H1 (cell line): Measurements from ENCODE around the gene ENOPH1. TPM values are rescaled to one million over a fixed set of nuclear protein-coding genes. Genes with fewer than 3 reads are reported as not detected.

Experiments used
- CTCF ChIA-PET: fragments of 300-600 bp; sonication (Branson Sonifier 250); formaldehyde crosslinking; loops from one replicate; lab custom pipeline; 2021; ENCODE audit not compliant: partially characterized antibody; lab: Charles Lee
- POLR2A ChIA-PET: fragments of 300-600 bp; sonication (Branson Sonifier 250); formaldehyde crosslinking; loops from one replicate; lab custom pipeline; 2021; ENCODE audit warnings: inconsistent platforms; ENCODE audit not compliant: partially characterized antibody; lab: Charles Lee
- DNase-seq, 2 experiments: peaks; one replicate each; pipeline versions ENCODE4 v3.0.0 to v3.0.0-alpha.2; 2010 to 2022; ENCODE audit warnings: low spot score in 2 of 2, low read depth in 1 of 2, mixed read lengths in 1 of 2
- FAIRE-seq: peaks from 2 replicates; lab custom pipeline; 2011; peaks lifted over from hg19 to GRCh38; lab: Jason Lieb, UNC
- H2AFZ ChIP-seq: 2 replicates; pipeline ENCODE4 v1.8.1; 2012; ENCODE audit warnings: low read length, inconsistent platforms
- H2AK5ac ChIP-seq: 2 replicates; pipeline ENCODE4 v1.6.1; 2013; ENCODE audit warnings: low read depth, low read length
- H2BK120ac ChIP-seq: replicated peaks from 2 replicates; pipeline ENCODE3; 2013; ENCODE audit warnings: low read depth, low read length, inconsistent platforms
- H2BK12ac ChIP-seq: 2 replicates; pipeline ENCODE4 v1.6.1; 2013; ENCODE audit warnings: low read depth, low read length
- H2BK15ac ChIP-seq: 2 replicates; pipeline ENCODE4 v1.6.1; 2013; ENCODE audit warnings: low read length
- H2BK20ac ChIP-seq: 2 replicates; pipeline ENCODE4 v1.6.1; 2013; ENCODE audit warnings: low read length
- H2BK5ac ChIP-seq: 2 replicates; pipeline ENCODE4 v1.6.1; 2013; ENCODE audit warnings: low read depth, low read length
- H3K14ac ChIP-seq: 2 replicates; pipeline ENCODE4 v1.6.1; 2013; ENCODE audit warnings: inconsistent platforms; ENCODE audit not compliant: insufficient read length
- H3K18ac ChIP-seq: 2 replicates; pipeline ENCODE4 v1.6.1; 2013; ENCODE audit warnings: low read length; ENCODE audit errors: extremely low read depth
- H3K23ac ChIP-seq: 2 replicates; pipeline ENCODE4 v1.6.1; 2013; ENCODE audit warnings: inconsistent platforms; ENCODE audit not compliant: insufficient read length
- H3K23me2 ChIP-seq: 2 replicates; pipeline ENCODE4 v1.6.1; 2013; ENCODE audit warnings: low read depth, low read length
- H3K27ac ChIP-seq: 2 replicates; pipeline ENCODE4 v1.6.1; 2011; ENCODE audit warnings: low read depth, low read length, inconsistent platforms
- H3K27me3 ChIP-seq, 4 experiments: replicated peaks in 1 of 4; 1 replicate in 1 of 4; 2 replicates in 3 of 4; pipeline versions ENCODE4 v1.6.1 to v1.8.1; 2011 to 2013; ENCODE audit warnings: low read length in 3 of 4, mild to moderate bottlenecking in 3 of 4, inconsistent platforms in 2 of 4, mixed read lengths in 2 of 4, moderate library complexity in 1 of 4; ENCODE audit not compliant: control insufficient read depth in 3 of 4, insufficient read depth in 3 of 4; ENCODE audit errors: extremely low read depth in 1 of 4
- H3K36me3 ChIP-seq, 4 experiments: 2 replicates each; pipeline versions ENCODE4 v1.6.1 to v1.8.1; 2011 to 2013; ENCODE audit warnings: mild to moderate bottlenecking in 4 of 4, low read length in 3 of 4, moderate library complexity in 2 of 4, control low read depth in 1 of 4, inconsistent platforms in 1 of 4; ENCODE audit not compliant: insufficient read depth in 4 of 4, control insufficient read depth in 2 of 4
- H3K4ac ChIP-seq: replicated peaks from 2 replicates; pipeline ENCODE3; 2013; ENCODE audit warnings: low read length, low read depth, mixed read lengths, inconsistent platforms; ENCODE audit not compliant: insufficient read length
- H3K4me1 ChIP-seq, 4 experiments: replicated peaks in 1 of 4; 1 replicate in 1 of 4; 2 replicates in 3 of 4; pipeline versions ENCODE4 v1.6.1 to v1.8.1; 2011 to 2013; ENCODE audit warnings: low read length in 3 of 4, inconsistent platforms in 2 of 4, mixed read lengths in 1 of 4; ENCODE audit not compliant: insufficient read depth in 4 of 4, control insufficient read depth in 3 of 4
- H3K4me2 ChIP-seq, 2 experiments: 2 replicates each; pipeline versions ENCODE4 v1.6.1 to v1.8.1; 2011 to 2013; ENCODE audit warnings: low read depth in 2 of 2, low read length in 2 of 2, control low read depth in 1 of 2, inconsistent platforms in 1 of 2, mild to moderate bottlenecking in 1 of 2; ENCODE audit not compliant: insufficient read depth in 1 of 2
- H3K4me3 ChIP-seq, 4 experiments: fragments of 200-600, 300-600 bp in 1 of 4; sonication (generic), shearing (Covaris generic), sonication (Bioruptor Twin) in 1 of 4; 2 replicates each; pipeline versions ENCODE4 v1.5.1 to v1.8.1; 2011 to 2016; ENCODE audit warnings: low read length in 4 of 4, low read depth in 3 of 4, control low read depth in 2 of 4, inconsistent platforms in 2 of 4, mild to moderate bottlenecking in 2 of 4, mixed read lengths in 1 of 4, moderate library complexity in 1 of 4; ENCODE audit not compliant: insufficient read depth in 2 of 4; ENCODE audit errors: extremely low read depth in 1 of 4
- H3K56ac ChIP-seq: replicated peaks from 2 replicates; pipeline ENCODE3; 2013; ENCODE audit warnings: low read depth, mild to moderate bottlenecking, mixed read lengths, low read length, inconsistent platforms; ENCODE audit not compliant: insufficient read length
- H3K79me1 ChIP-seq: 2 replicates; pipeline ENCODE4 v1.6.1; 2013; ENCODE audit warnings: low read depth, low read length, control low read depth
- H3K79me2 ChIP-seq, 2 experiments: 2 replicates each; pipeline versions ENCODE4 v1.6.1 to v1.8.1; 2012 to 2013; ENCODE audit warnings: low read length in 2 of 2, mild to moderate bottlenecking in 2 of 2, inconsistent platforms in 1 of 2; ENCODE audit not compliant: insufficient read depth in 2 of 2, control insufficient read depth in 1 of 2
- H3K9ac ChIP-seq, 4 experiments: replicated peaks in 1 of 4; 1 replicate in 1 of 4; 2 replicates in 3 of 4; pipeline versions ENCODE4 v1.6.1 to v1.8.1; 2011 to 2013; ENCODE audit warnings: low read depth in 3 of 4, low read length in 3 of 4, control low read depth in 2 of 4, mild to moderate bottlenecking in 2 of 4, moderate library complexity in 2 of 4, inconsistent platforms in 1 of 4; ENCODE audit errors: extremely low read depth in 1 of 4
- H3K9me3 ChIP-seq, 2 experiments: 2 replicates each; pipeline versions ENCODE4 v1.6.1 to v1.8.1; 2012 to 2013; ENCODE audit warnings: mild to moderate bottlenecking in 2 of 2, moderate library complexity in 2 of 2, control low read depth in 1 of 2, inconsistent platforms in 1 of 2, low read depth in 1 of 2, low read length in 1 of 2, mixed read lengths in 1 of 2; ENCODE audit not compliant: insufficient read depth in 2 of 2
- H4K20me1 ChIP-seq, 2 experiments: replicated peaks in 1 of 2; 2 replicates each; pipeline versions ENCODE3 to v1.8.1; 2011 to 2013; ENCODE audit warnings: inconsistent platforms in 2 of 2, low read length in 2 of 2, mild to moderate bottlenecking in 1 of 2; ENCODE audit not compliant: insufficient read depth in 2 of 2, control insufficient read depth in 1 of 2
- H4K5ac ChIP-seq: 2 replicates; pipeline ENCODE4 v1.6.1; 2013; ENCODE audit warnings: low read length, low read depth, mixed read lengths, inconsistent platforms; ENCODE audit not compliant: insufficient read length
- H4K8ac ChIP-seq: 2 replicates; pipeline ENCODE4 v1.8.0; 2013; ENCODE audit warnings: mild to moderate bottlenecking, moderate library complexity, low read length, inconsistent platforms; ENCODE audit not compliant: insufficient read depth; ENCODE audit errors: extremely low read depth
- H4K91ac ChIP-seq: replicated peaks from 2 replicates; pipeline ENCODE3; 2013; ENCODE audit warnings: low read length, mixed read lengths, inconsistent platforms; ENCODE audit not compliant: insufficient read length
- JUND ChIP-seq: IDR thresholded peaks from 2 replicates; pipeline ENCODE4 v1.6.1; 2011; ENCODE audit warnings: mild to moderate bottlenecking, improper control_type of control experiment, low read length
- WGBS, 2 experiments: shearing (Covaris generic) in 1 of 2; methylation state at CpG; one replicate each; pipeline versions ENCODE4 v1.1.6 to v1.1.7; 2013 to 2015; ENCODE audit warnings: low lambda C conversion rate in 2 of 2, mixed read lengths in 2 of 2, inconsistent platforms in 1 of 2, low coverage in 1 of 2, missing lambda C conversion rate in 1 of 2; ENCODE audit not compliant: insufficient replicate concordance in 2 of 2, insufficient coverage in 1 of 2, insufficient read length in 1 of 2; ENCODE audit errors: extremely low coverage in 1 of 2, missing lambda C conversion rate in 1 of 2; 5-methylcytosine and 5-hydroxymethylcytosine counted together
- polyA plus RNA-seq, 7 experiments: library from polyadenylated mRNA; depleted of rRNA in 3 of 7; stranded (reverse) in 5 of 7; unstranded in 2 of 7; fragments of >200 nt in 5 of 7; fragments of 200-250 nt in 2 of 7; gene quantifications; 1 replicate in 5 of 7; 2 replicates in 1 of 7; 4 replicates in 1 of 7; pipeline versions ENCODE4 v1.2.1 to v1.2.3, GENCODE V29; 2011 to 2013; ENCODE audit warnings: missing spikeins in 2 of 7, mixed read lengths in 2 of 7
- total RNA-seq: library from RNA; stranded (reverse); fragmentation: NEBNext Ultra II Directional; extraction: Animal tissue kit (Norgen Biotek cat#: 25700); gene quantifications from 2 replicates; pipeline ENCODE4 v1.2.1, GENCODE V29; 2021

Gene ENOPH1
- total and polyA plus RNA-seq, 2 of the 8 experiments (the other 6 are each of a cell fraction or from before 2014, with no cell fraction given), result 25.1 to 89.3 TPM

- Histone ChIP-seq H2AFZ (no peak overlapping the region), H3K23me2 (no peaks in the 10 kb centered on the region), H3K9ac (no peak overlapping the region), H3K27me3 (no peaks in the 10 kb centered on the region), H4K20me1 (no peaks in the 10 kb centered on the region), H3K4me1 (no peaks in the 10 kb centered on the region), H3K36me3 (no peaks in the 10 kb centered on the region), H2BK5ac (no peak overlapping the region), H3K4me2 (no peak overlapping the region), H2AK5ac (no peak overlapping the region), H3K9me3 (no peaks in the 10 kb centered on the region), H3K18ac (no peak overlapping the region), H3K4ac (no peak overlapping the region), H2BK120ac (no peak overlapping the region), H3K79me1 (no peaks in the 10 kb centered on the region), H2BK12ac (no peak overlapping the region), H3K14ac (no peak overlapping the region), H2BK20ac (no peak overlapping the region), H3K79me2 (no peaks in the 10 kb centered on the region), H4K91ac (no peak overlapping the region), H3K4me3 (no peak overlapping the region), H3K23ac (no peak overlapping the region), H4K8ac (no peak overlapping the region), H3K56ac (no peak overlapping the region), H3K27ac (no peak overlapping the region), H4K5ac (no peak overlapping the region), H2BK15ac (no peak overlapping the region)
- no peak for DNase-seq
- TF ChIP-seq JUND, result no peak
- CTCF ChIA-PET, result interaction anchor here (0.6 to 1.2 kb wide), 5 partner anchors 11 to 251 kb away, joined by 3 to 4 read pairs (median 3); no protein-coding TSS in a partner anchor
- FAIRE-seq, result no peak
- POLR2A ChIA-PET, result interaction anchor here (0.6 to 2.0 kb wide), 2 partner anchors 18 to 253 kb away, joined by 3 to 4 read pairs; no protein-coding TSS in a partner anchor
- WGBS, 2 experiments, result 88% methylated on average over 10 of the region's 10 CpGs; no CpG with 5 or more reads in 1 of the 2 experiments
Measured at GRCh38 chr4:82491251-82491960, 61.0 kb downstream of the ENOPH1 start.
